Body of pancreas (tissue), 4 donors: Measurements from ENCODE around the gene KRT86.

Source experiments
- POLR2A ChIP-seq, 3 donors: fragments of 450-650 bp; IDR thresholded peaks; one replicate each; pipeline ENCODE4 v1.6.1; 2016; ENCODE audit warnings: antibody characterized with exemption in 3 of 3, mild to moderate bottlenecking in 2 of 3
- TF ChIP-seq, protein P1 (sequence below), 7 experiments: fragments of 450-650 bp in 4 of 7; fragments of 200-600 bp in 3 of 7; sonication (generic) in 3 of 7; IDR thresholded peaks; one replicate each; pipeline ENCODE4 v1.5.1; 2016 to 2019; ENCODE audit warnings: antibody characterized with exemption in 7 of 7

- peak in 2 of 3 donors; percentile 8 to 42 for TF ChIP-seq POLR2A (IDR thresholded peaks at IDR 0.05)
- TF ChIP-seq, protein P1, sequence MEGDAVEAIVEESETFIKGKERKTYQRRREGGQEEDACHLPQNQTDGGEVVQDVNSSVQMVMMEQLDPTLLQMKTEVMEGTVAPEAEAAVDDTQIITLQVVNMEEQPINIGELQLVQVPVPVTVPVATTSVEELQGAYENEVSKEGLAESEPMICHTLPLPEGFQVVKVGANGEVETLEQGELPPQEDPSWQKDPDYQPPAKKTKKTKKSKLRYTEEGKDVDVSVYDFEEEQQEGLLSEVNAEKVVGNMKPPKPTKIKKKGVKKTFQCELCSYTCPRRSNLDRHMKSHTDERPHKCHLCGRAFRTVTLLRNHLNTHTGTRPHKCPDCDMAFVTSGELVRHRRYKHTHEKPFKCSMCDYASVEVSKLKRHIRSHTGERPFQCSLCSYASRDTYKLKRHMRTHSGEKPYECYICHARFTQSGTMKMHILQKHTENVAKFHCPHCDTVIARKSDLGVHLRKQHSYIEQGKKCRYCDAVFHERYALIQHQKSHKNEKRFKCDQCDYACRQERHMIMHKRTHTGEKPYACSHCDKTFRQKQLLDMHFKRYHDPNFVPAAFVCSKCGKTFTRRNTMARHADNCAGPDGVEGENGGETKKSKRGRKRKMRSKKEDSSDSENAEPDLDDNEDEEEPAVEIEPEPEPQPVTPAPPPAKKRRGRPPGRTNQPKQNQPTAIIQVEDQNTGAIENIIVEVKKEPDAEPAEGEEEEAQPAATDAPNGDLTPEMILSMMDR (IDR thresholded peaks at IDR 0.05) = no peak
Measured at GRCh38 chr12:52280319-52280795, 5.9 kb downstream of the KRT86 start.
